Tibial nerve (tissue), 4 donors: ENCODE measurements around the gene PRKAG1. TPM values are rescaled to one million over a fixed set of nuclear protein-coding genes. Genes with fewer than 3 reads are reported as not detected.

Experiments used
- DNase-seq, 2 donors: peaks; one replicate each; pipeline ENCODE4 v3.0.0-alpha.2; 2019; ENCODE audit warnings: low spot score in 2 of 2
- H3K27ac ChIP-seq, 4 donors: fragments of 200-600 bp; sonication (generic) in 3 of 4; one replicate each; pipeline ENCODE4 v1.5.1; 2017 to 2019; ENCODE audit warnings: mild to moderate bottlenecking in 1 of 4
- H3K27me3 ChIP-seq, 2 donors: fragments of 200-600 bp; sonication (generic) in 1 of 2; one replicate each; pipeline versions ENCODE4 v1.5.1 to v1.6.0; 2017 to 2019
- H3K36me3 ChIP-seq, 3 donors: fragments of 200-600 bp; sonication (generic); one replicate each; pipeline ENCODE4 v1.5.1; 2018 to 2019
- H3K4me1 ChIP-seq, 4 donors: fragments of 200-600 bp; sonication (generic) in 3 of 4; one replicate each; pipeline ENCODE4 v1.5.1; 2017 to 2019
- H3K4me3 ChIP-seq, 4 donors: fragments of 200-600 bp; sonication (generic) in 3 of 4; one replicate each; pipeline ENCODE4 v1.5.1; 2017 to 2019; ENCODE audit warnings: mild to moderate bottlenecking in 1 of 4, moderate library complexity in 1 of 4
- H3K9me3 ChIP-seq, 4 donors: fragments of 200-600 bp; sonication (generic) in 3 of 4; one replicate each; pipeline ENCODE4 v1.5.1; 2017 to 2019
- EP300 ChIP-seq, 2 donors: sonication (generic); formaldehyde crosslinking; IDR thresholded peaks; one replicate each; pipeline ENCODE4 v1.6.1; 2017; ENCODE audit warnings: antibody characterized with exemption in 2 of 2, mild to moderate bottlenecking in 1 of 2
- POLR2A ChIP-seq, 2 donors: fragments of 450-650 bp; IDR thresholded peaks; one replicate each; pipeline ENCODE4 v1.6.1; 2017; ENCODE audit warnings: antibody characterized with exemption in 2 of 2, mild to moderate bottlenecking in 2 of 2, moderate library complexity in 2 of 2
- WGBS, 2 donors: methylation state at CpG; one replicate each; pipeline ENCODE4 v1.1.5; 2018; 5-methylcytosine and 5-hydroxymethylcytosine counted together
- total RNA-seq, 4 donors: library from RNA; depleted of rRNA; stranded (reverse); fragments of >200 nt; gene quantifications; one replicate each; pipeline ENCODE4 v1.1.0, GENCODE V29; 2016
- TF ChIP-seq, protein P1 (sequence below), 5 experiments: fragments of 200-600 bp in 3 of 5; fragments of 450-650 bp in 2 of 5; sonication (generic) in 3 of 5; IDR thresholded peaks; one replicate each; pipeline ENCODE4 v1.5.1; 2016 to 2019; ENCODE audit warnings: antibody characterized with exemption in 5 of 5, mild to moderate bottlenecking in 3 of 5, moderate library complexity in 2 of 5

The PRKAG1 gene
- total RNA-seq, 4 donors from 2014 or later = 40.6 to 60.7 (median 46.1) TPM

DNA sequence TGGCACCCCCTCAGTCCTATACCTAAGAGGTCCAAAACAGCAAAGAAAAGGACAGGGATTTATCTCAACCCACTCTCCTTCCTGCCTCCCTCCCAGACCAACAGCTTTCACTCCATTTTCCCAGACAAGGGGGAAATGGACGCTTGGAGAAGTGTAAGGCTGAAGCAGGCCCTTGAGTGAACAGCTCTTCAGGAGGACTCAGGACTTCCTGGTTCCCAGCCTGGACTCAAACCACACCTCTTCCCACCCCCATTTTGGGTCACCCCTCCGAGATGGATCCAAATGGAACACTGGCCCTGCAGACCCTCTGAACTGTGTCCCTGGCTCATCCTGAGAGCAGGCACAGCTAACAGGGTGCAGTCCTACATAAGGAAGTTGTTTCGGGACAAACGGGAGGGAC is 39.3 kb upstream of the PRKAG1 start:
- WGBS, 2 donors = 0 to 3% methylated on average over 4 of the region's 4 CpGs
- no peak for DNase-seq
- no peaks in the 10 kb centered on the region for H3K27me3 ChIP-seq
- H3K4me1 ChIP-seq = peaks cover 0 to 52% (median 41%) of the 10 kb centered on the region in 4 donors
- H3K36me3 ChIP-seq = peaks cover 0 to 19% (median 17%) of the 10 kb centered on the region in 3 donors
- H3K4me3 ChIP-seq = peak overlapping the region; percentile 79 to 100 (median 95)
- H3K27ac ChIP-seq = peak overlapping the region in 3 of 4 donors; percentile 44 to 99 (median 93)
- no peaks in the 10 kb centered on the region for H3K9me3 ChIP-seq
- no peak for TF ChIP-seq POLR2A (IDR thresholded peaks at IDR 0.05)
- TF ChIP-seq, protein P1, sequence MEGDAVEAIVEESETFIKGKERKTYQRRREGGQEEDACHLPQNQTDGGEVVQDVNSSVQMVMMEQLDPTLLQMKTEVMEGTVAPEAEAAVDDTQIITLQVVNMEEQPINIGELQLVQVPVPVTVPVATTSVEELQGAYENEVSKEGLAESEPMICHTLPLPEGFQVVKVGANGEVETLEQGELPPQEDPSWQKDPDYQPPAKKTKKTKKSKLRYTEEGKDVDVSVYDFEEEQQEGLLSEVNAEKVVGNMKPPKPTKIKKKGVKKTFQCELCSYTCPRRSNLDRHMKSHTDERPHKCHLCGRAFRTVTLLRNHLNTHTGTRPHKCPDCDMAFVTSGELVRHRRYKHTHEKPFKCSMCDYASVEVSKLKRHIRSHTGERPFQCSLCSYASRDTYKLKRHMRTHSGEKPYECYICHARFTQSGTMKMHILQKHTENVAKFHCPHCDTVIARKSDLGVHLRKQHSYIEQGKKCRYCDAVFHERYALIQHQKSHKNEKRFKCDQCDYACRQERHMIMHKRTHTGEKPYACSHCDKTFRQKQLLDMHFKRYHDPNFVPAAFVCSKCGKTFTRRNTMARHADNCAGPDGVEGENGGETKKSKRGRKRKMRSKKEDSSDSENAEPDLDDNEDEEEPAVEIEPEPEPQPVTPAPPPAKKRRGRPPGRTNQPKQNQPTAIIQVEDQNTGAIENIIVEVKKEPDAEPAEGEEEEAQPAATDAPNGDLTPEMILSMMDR (IDR thresholded peaks at IDR 0.05) = no peak

DNA sequence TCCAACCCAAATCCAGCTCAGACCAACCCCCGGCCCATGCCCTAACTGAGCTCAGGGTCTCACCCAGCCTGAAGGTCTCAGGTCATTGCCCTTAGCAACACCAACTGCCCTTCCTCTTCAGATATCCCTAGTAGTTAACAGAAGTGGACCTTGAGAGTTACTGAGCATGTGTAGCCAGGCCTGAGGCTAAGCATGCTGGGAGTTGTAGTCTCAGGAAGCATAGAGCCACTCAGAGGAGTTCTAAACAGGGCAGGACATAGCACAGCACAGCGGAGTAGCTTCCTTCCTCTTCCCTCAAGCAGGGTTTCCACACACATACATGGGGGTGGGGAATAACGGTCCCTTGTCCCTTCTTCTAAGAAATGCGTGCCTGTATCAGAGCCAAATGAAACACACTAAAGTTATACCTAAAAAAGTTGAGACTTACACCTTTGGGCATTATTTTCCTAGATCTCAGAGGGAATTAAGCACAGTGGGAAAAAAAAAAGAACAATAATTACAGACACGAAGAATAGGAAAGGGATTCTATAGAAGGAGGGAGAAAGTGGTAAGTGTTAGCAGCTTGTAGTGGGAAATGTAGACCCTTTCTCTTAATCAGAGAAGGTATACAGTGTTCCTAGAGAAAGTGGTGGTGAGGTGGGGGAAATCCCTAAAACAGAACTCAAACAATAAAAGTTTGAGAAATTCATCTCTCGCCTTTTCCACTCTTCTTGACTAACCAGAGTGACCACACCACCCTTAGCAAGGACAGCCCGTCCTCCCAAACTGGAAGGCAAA is 37.6 kb upstream of the PRKAG1 start:
- H3K36me3 ChIP-seq = peaks cover 0 to 36% (median 30%) of the 10 kb centered on the region in 3 donors
- H3K4me3 ChIP-seq = peak overlapping the region in 3 of 4 donors; percentile 8 to 92 (median 9)
- TF ChIP-seq, protein P1 (IDR thresholded peaks at IDR 0.05) = no peak
- TF ChIP-seq EP300 (IDR thresholded peaks at IDR 0.05) (peak in 1 of 2 donors; percentile 62), POLR2A (IDR thresholded peaks at IDR 0.05) (no peak)
- H3K9me3 ChIP-seq = no peaks in the 10 kb centered on the region
- peaks cover 0 to 46% (median 38%) of the 10 kb centered on the region in 4 donors for H3K4me1 ChIP-seq
- no peaks in the 10 kb centered on the region for H3K27me3 ChIP-seq
- H3K27ac ChIP-seq = peak overlapping the region in 3 of 4 donors; percentile 44 to 99 (median 93)
- 26 to 27% methylated on average over 7 of the region's 7 CpGs for WGBS, 2 donors
- DNase-seq = peak in 1 of 2 donors; percentile 62

DNA sequence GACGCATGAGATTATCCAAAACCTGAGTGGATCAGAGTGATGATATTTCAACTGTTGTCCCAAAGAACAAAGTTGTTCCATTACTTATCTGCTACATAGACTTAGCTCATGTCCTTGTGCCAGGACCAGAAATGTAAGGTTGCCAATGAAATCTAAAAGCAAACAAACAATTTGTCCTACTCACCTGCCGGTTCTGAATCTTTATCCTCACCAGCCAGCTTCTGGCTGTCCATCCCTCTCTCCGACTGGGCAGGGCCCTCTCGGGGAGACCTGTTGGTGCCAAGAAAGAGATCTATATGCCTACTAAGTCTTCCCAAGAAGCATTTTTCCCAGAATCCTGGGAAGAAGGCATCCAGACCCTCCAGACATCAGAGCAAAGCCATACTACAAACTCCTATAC is 36.5 kb upstream of the PRKAG1 start:
- H3K9me3 ChIP-seq = no peaks in the 10 kb centered on the region
- TF ChIP-seq, protein P1 (IDR thresholded peaks at IDR 0.05) = no peak
- no peak for TF ChIP-seq POLR2A (IDR thresholded peaks at IDR 0.05)
- no peak for TF ChIP-seq EP300 (IDR thresholded peaks at IDR 0.05)
- H3K27me3 ChIP-seq = no peaks in the 10 kb centered on the region
- no peak for DNase-seq
- H3K36me3 ChIP-seq = peaks cover 0 to 47% (median 41%) of the 10 kb centered on the region in 3 donors
- no peak overlapping the region for H3K27ac ChIP-seq
- peaks cover 0 to 43% (median 37%) of the 10 kb centered on the region in 4 donors for H3K4me1 ChIP-seq
- WGBS, 2 donors = 74 to 76% methylated on average over 4 of the region's 4 CpGs
- no peak overlapping the region for H3K4me3 ChIP-seq

DNA sequence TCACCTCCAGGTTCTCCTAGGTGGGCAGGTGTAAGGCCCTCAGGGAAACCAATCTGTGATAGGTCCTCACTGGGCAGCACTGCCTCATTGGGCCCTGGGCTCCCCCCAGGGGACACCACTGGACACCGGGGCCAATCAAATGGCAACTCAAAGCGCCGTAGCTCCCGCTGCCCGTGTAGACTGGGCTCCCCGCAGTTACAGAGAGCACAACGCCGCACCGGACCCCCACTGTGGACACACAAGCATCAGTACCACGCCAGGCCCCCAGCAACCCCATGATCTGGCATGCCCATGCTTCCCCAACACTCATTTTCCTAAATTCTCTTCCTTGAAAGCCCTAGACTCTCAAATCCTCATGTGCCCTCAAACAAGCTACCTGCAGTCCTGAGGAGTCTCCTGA is 35.9 kb upstream of the PRKAG1 start:
- peaks cover 4 to 53% (median 41%) of the 10 kb centered on the region in 3 donors for H3K36me3 ChIP-seq
- H3K9me3 ChIP-seq = no peaks in the 10 kb centered on the region
- no peaks in the 10 kb centered on the region for H3K27me3 ChIP-seq
- TF ChIP-seq EP300 (IDR thresholded peaks at IDR 0.05) (no peak), POLR2A (IDR thresholded peaks at IDR 0.05) (no peak)
- TF ChIP-seq, protein P1 (IDR thresholded peaks at IDR 0.05) = no peak
- peaks cover 0 to 43% (median 37%) of the 10 kb centered on the region in 4 donors for H3K4me1 ChIP-seq
- no peak for DNase-seq
- H3K4me3 ChIP-seq = no peak overlapping the region
- H3K27ac ChIP-seq = no peak overlapping the region
- WGBS, 2 donors = 88 to 90% methylated on average over 8 of the region's 10 CpGs

DNA sequence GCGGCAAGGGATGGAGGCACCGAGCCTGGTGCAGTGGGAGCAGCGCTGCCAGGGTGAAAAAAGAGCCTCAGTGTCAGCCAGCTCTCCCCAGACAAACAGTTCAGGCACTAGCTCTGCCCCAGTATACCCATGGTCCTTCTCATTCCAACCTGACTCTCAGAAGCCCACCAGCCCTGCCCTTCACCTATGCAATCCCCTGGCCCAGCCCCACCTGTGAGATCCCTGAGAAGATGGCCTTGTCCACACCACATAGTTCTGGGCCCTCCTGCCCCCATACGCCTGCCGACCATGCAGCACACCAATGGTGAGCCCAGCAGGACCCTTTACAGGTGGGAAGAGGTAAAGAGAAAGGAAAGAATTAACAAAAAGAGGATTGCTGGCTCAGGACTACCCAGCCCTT is 35.5 kb upstream of the PRKAG1 start:
- no peak for DNase-seq
- Histone ChIP-seq H3K4me1 (peaks cover 0 to 42% (median 37%) of the 10 kb centered on the region in 4 donors), H3K27me3 (no peaks in the 10 kb centered on the region), H3K27ac (no peak overlapping the region), H3K9me3 (no peaks in the 10 kb centered on the region), H3K36me3 (peaks cover 6 to 57% (median 43%) of the 10 kb centered on the region in 3 donors), H3K4me3 (no peak overlapping the region)
- TF ChIP-seq POLR2A (IDR thresholded peaks at IDR 0.05) = no peak
- TF ChIP-seq EP300 (IDR thresholded peaks at IDR 0.05) = no peak
- TF ChIP-seq, protein P1 (IDR thresholded peaks at IDR 0.05) = no peak
- WGBS, 2 donors = 93% methylated on average over 5 of the region's 5 CpGs
